Activated T-cell treated with anti-CD3 and anti-CD28 coated beads for 48 hours (primary cell): Measurements from ENCODE around the gene CYP4F22.
"Not testable (repeated sequence)": the region's sequence is repeated elsewhere in the genome, so short reads cannot be mapped to it uniquely, and the experiment has no call there.

Experiments used
- DNase-seq: peaks from one replicate; pipeline ENCODE4 v3.0.0-alpha.2; 2020; ENCODE audit warnings: low read depth

The CYP4F22 gene

DNA sequence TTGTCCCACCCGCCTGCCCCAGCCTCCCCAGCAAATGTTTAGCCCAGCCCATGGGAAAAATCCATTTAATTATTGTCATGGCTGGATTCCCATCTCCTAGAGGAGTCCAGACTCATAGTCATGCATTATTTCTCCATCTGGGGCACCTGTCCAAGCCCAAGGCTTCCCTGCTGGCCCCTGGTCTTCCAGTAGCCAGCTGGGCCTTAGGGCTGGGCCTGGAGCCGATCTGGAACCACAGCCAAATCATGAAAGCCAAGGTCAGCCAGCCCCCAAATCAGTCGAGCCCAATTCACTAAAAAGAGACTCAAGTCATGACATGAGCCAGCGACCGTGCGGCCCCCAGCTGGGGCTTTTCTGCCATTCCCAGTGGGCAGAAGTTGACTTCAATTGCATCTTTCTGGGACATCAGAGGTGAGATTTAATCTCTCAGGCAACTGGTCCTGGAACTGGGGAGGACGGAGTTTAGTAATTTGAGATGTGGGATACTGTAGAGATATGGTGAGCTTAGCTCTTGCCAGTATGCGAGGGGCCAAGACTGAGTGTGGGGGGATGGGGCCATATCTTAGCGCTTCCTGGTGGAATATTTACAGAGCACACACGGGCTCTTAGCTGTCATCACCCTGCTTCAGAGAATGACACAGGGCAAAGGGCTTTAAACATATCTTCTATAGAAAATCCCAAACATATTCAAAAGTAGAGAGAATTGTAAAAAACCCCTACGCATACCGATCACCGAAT, 19.7 kb upstream of the CYP4F22 start:
- DNase-seq: no peak

DNA sequence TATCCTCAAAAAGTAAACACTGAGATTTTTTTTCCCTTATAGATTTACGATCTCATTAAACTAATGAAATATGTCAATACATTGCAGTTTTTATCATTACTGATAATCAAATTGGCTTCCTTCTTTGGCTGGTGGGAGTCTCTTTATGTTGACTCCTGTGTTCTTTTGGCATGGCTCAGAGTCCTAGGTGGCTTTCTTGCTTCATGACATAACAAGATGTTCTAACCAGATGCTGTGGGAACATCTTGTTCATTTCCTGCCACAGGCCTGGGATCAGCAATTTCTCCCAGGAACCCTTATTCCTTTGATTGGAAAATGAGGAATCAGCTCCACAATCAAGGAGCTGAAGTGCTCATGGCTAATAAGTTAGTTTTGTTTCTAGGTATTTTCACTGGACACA, 13.2 kb upstream of the CYP4F22 start:
- no peak for DNase-seq

DNA sequence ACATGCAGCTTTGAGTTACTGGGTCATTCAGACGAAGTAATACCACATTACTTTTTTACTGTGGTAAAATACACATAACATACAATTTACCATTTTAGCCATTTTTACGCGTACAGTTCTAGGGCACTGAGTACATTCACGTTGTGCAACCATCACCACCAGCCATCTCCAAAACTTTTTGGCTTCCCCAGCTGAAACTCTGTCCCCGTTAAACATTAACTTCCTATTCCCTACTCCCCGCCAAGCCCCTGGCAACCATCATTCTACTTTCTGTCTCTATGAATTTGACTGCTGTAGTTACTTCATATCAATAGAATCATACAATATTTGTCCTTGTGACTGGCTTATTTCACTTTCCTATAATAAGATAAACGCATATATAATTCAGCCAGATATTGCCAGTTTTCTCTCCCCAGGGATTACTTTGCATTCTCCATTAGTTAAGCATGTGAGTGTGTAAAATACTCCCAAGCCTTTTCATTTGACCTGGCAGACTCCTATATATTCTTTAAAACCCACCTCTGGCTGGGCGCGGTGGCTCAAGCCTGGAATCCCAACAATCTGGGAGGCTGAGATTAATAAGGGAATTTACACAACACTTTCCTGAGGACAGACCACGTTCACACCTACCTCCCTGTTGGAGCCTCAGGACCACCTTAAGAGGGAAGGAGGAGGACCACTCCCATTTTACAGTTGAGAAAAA, 10.0 kb upstream of the CYP4F22 start:
- no peak for DNase-seq

DNA sequence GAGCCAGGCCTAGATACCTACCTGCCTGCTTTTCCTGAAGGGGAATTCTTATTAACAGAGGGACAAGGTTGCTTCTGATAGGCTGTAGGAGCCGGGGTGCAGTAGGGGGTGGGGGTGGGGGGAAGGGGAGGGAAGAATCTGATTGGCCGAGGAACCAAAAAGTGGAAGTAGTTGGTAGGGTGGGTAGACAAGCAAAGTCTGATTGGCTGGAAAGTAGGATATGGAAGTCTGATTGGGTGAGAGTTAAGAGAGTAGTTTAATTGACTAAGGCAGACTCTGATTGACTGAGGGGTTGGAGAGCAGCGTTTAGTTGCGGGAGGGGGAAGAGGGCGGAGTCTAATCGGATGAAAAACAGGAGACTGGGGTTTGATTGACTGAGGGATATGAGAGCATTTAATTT, 9.4 kb upstream of the CYP4F22 start:
- no peak for DNase-seq

DNA sequence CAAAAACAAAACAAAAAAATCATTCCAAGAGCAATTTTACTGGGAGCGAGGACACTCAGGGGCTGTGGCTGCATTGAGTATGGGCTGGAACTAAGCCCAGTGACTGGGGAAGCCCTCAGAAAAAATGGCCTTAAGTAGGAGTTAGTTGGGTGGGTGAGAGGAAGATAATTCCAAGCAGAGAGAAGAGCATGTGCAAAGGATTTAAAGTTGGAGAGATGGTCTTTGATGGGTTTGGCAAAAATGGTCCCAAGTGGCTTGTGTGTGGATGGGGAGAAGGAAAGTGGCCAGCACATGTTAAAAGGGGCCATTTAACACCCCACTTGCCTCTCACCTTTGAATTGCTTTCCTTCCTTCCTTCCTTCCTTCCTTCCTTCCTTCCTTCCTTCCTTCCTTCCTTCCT, 6.7 kb upstream of the CYP4F22 start:
- no peak for DNase-seq

DNA sequence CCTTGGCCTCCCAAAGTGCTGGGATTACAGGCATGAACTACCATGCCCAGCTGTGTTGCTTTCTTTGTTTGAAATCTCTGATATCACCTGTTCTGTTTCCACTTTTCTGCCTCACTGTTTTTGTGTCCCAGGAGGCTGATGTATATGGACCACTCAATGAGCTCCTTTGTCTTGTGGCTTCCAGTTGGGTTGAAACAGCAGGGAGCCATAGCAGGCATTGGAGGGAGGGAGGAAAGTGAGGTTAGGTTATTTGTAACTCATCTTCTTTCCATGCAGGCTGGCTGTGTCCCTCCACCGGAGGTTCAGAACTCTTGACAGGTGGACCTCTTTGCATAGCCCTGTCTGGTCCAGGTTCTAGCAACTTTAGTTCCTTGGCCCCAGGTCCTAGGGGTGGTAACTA, 6.1 kb upstream of the CYP4F22 start:
- DNase-seq: no peak

GRCh38 chr19:15506074-15506571, 2.2 kb upstream of the CYP4F22 start:
- DNase-seq: no peak

DNA sequence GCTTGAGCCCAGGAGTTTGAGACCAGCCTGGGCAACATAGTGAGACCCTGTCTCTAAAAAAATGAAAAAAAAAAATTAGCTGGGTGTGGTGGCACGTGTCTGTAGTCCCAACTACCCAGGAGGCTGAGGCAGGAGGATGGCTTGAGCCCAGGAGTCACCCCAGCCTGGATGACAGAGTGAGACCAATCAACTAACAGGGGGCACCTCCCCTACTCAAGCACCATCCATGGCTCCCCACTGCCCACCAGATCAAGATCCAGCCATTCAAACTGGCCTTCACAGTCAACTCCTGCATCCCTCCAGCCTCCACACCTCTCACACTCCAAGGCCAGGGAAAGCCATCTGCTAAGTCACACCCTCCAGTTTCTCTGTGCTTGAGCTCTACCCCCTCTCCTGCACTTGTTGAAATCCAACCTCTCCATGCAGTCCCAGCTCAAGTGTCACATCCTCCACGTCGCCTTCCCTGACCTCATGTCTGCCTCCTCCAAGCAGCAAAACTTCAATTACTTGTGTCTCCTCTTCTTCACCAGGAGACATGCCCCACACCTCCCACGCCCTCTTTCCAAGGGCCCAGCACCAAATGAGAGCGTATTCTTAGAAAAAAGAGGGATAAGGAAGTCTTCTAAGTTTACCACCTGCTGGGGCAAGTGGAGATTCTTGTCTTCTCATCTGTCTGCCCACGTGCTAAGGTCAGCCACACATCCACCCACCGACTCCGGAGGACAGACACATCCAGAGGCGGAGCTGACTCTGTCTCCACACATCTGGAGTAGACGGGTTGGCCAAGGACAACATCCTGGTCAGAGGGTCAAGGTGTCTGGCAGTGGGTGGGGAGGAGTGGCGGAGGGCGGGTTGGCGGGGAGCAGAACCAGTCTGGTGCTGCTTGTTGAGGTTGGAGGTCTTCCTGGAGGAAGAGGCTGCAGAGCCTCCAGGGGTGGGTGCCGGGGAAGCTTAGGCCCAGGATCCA, 974 bp upstream of the CYP4F22 start:
- DNase-seq: no peak

- DNase-seq: no peak
Measured at GRCh38 chr19:15511671-15512424, 3.5 kb downstream of the CYP4F22 start.

DNA sequence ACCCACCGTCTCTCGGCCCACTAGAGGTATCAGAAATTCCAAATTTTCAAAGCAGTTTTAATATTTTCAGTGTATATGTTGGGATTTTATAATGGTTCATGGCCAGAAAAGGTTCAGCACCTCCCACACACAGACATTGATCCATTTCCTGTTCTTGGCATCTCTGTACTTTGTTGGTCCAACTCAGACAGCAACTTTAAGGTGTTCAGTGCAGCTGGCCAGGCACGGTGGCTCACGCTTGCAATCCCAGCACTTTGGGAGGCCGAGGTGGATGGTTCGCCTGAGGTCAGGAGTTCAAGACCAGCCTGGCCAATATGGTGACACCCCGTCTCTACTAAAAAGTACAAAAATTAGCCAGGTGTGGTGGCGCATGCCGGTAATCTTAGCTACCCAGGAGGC, 6.9 kb downstream of the CYP4F22 start:
- DNase-seq: not testable (repeated sequence)

DNA sequence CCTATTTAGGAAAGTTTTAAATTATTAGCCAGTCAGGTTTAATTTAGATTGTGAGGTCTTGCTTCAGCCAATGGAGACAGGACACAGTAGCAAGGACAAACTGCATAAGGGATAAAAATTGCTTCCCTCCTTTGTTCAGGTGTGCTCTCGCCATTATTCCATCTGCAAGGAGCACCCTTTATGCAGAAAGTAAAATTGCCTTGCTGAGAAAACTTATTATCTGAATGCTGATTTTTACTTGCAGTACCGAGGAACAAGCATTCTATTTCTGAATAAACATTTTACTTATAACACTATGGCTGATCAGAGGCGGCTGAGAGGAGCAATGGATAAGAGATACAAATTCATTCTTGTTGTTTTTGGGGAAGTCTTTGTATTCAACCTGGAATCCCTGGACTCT, 8.0 kb downstream of the CYP4F22 start:
- DNase-seq: no peak

- DNase-seq: no peak
Measured at GRCh38 chr19:15517778-15518177, 9.5 kb downstream of the CYP4F22 start.

DNA sequence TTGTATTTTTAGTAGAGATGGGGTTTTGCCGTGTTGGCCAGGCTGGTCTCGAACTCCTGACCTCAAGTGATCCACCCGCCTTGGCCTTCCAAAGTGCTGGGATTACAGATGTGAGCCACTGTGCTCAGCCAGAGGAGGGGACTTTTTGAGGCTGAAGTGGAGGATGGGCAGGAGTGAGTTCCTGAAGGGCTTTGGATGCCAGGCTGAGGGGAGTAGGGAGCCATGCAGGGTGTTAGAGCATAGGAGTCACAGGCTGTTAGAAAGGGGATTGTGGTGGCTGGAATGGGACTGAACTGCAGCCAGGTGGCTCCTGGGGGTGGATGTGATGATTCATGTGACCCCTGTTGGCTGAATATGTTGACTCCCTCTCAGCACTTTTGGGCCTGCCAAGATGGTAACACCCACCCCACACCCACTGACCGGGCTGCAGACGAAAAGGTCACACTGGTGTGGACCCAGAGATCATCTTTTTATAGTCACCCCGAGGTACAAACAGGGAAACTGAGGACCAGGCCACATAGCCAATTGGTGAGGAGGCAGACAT, 11.2 kb downstream of the CYP4F22 start:
- no peak for DNase-seq

GRCh38 chr19:15524781-15525180, 16.5 kb downstream of the CYP4F22 start:
- no peak for DNase-seq

GRCh38 chr19:15525291-15525690, 17.0 kb downstream of the CYP4F22 start:
- DNase-seq: no peak

- DNase-seq: no peak
Measured at GRCh38 chr19:15526408-15526807, 18.1 kb downstream of the CYP4F22 start.

DNA sequence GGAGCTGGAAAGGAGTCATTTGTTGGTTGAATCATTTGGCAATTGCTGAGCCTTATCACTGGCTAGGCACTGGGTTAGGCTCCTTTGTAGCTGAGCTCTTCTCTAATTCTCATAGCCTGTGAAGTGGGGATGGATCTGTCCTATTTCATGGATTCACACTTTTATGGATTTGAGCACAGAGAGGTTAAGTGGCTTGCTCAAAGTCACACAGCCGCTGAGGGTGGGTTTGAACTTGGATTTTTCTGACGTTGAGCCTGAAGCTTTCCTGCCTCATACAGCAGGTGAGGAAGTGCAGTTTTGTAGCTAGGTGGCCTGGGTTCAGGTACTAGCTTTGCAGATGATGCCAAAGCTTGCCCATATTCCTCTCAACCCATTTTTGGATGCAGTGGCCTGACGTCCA, 19.4 kb downstream of the CYP4F22 start:
- DNase-seq: no peak

DNA sequence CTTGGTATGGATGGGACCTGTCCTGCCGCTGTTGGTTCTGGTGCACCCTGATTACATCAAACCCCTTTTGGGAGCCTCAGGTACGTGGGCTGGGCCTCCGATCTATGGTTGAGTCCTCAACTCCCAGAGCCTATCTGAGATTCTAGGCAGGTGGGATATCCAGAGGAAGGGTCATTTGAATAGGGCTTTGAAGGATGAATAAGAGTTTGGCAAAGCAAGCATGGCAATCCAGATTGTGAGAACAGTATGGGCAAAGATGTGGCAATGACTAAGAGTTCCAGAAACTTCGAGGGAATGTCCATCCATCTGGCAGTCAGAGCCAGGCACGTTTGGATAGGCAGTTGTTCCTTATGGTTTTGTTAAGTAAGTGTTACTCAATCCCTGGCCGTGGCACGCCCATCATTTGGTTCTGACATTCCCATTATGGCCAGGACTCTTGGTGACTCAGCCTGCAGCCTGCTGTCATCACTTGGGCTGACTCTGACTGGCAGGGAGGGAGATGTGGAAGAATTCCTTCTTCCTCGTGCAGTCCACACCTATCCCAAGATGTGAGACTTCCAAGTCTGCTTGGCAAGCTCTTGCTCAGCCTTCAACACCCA, 21.5 kb downstream of the CYP4F22 start:
- DNase-seq: no peak

GRCh38 chr19:15532779-15533521, 24.6 kb downstream of the CYP4F22 start:
- DNase-seq: no peak

GRCh38 chr19:15533522-15533830, 25.2 kb downstream of the CYP4F22 start:
- not testable (repeated sequence) for DNase-seq
